NCI-H2196 (cell line): ENCODE measurements around the gene PLEKHA8.

Experiments used
- DNase-seq: peaks from one replicate; lab custom pipeline; 2025; ENCODE audit not compliant: unreplicated experiment; lab: John Stamatoyannopoulos, UW

PLEKHA8 gene

GRCh38 chr7:30165590-30165989, 137.4 kb downstream of the PLEKHA8 start:
- DNase-seq, result no peak

GRCh38 chr7:30166155-30166840, 138.1 kb downstream of the PLEKHA8 start:
- DNase-seq, result no peak

GRCh38 chr7:30166841-30167235, 138.6 kb downstream of the PLEKHA8 start:
- no peak for DNase-seq

- DNase-seq, result no peak
These were observed 139.7 kb downstream of the PLEKHA8 start for GRCh38 chr7:30167901-30168300.

- no peak for DNase-seq
These were observed 140.8 kb downstream of the PLEKHA8 start for GRCh38 chr7:30168835-30169573.

GRCh38 chr7:30169579-30169978, 141.4 kb downstream of the PLEKHA8 start:
- no peak for DNase-seq

GRCh38 chr7:30170476-30171205, 142.4 kb downstream of the PLEKHA8 start:
- DNase-seq, result no peak

GRCh38 chr7:30171766-30172447, 143.7 kb downstream of the PLEKHA8 start:
- no peak for DNase-seq

- DNase-seq, result no peak
These were observed 144.2 kb downstream of the PLEKHA8 start for GRCh38 chr7:30172451-30172850.

GRCh38 chr7:30173058-30173897, 145.1 kb downstream of the PLEKHA8 start:
- DNase-seq, result peak; percentile 86

- DNase-seq, result no peak
These were observed 147.0 kb downstream of the PLEKHA8 start for GRCh38 chr7:30175180-30175579.

- DNase-seq, result no peak
These were observed 147.5 kb downstream of the PLEKHA8 start for GRCh38 chr7:30175636-30176147.

- no peak for DNase-seq
These were observed 148.4 kb downstream of the PLEKHA8 start for GRCh38 chr7:30176463-30177109.

- DNase-seq, result no peak
These were observed 149.0 kb downstream of the PLEKHA8 start for GRCh38 chr7:30177186-30177585.

- DNase-seq, result no peak
These were observed 149.8 kb downstream of the PLEKHA8 start for GRCh38 chr7:30177965-30178364.

GRCh38 chr7:30178748-30179436, 150.7 kb downstream of the PLEKHA8 start:
- DNase-seq, result no peak
